Measurements from ENCODE around the gene MACC1. TPM values are rescaled to one million over a fixed set of nuclear protein-coding genes. Genes with fewer than 3 reads are reported as not detected.

The MACC1 gene
- polyA plus RNA-seq, 1 donor (not counting 4 experiments of a cell fraction or from before 2014, with no cell fraction given) = 16.4 TPM

DNA sequence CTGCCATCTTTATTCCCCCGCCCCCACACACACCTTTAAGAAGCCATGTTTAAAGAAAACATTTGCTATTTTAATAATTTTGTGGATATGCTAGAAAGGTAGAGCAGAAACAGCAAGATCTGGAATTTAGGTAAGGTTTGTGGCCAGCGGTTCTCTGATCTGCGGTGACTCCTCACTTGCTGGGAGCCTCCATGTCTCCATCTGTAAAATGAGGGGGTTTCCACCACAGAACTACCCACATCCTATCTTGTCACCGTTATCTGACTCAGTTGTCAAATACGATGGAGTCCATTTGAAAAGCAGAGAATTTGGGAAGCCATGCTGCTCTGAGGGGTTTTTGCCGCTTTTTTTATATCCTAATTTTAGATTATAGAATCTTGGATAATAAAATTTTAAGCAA, 23.3 kb downstream of the MACC1 start:
- no peak overlapping the region for H3K4me3 ChIP-seq (ENCODE audit: control insufficient read depth in 2 of 3, extremely low read depth in 1 of 3, insufficient read depth in 2 of 3, low read depth in 1 of 3, low read length in 3 of 3)
- H3K27me3 ChIP-seq (ENCODE audit: control insufficient read depth, extremely low read depth, insufficient read depth, low read length) = no peaks in the 10 kb centered on the region
- peaks cover 57% of the 10 kb centered on the region for H3K79me2 ChIP-seq (ENCODE audit: control insufficient read depth, insufficient read depth, low read length)
- dilution Hi-C loops (cut with MboI; ENCODE audit: extremely low pct_ligation_motif_present, low sequenced_read_pairs) = no loop called here
- peaks cover 7% of the 10 kb centered on the region for H3K9me3 ChIP-seq (ENCODE audit: control insufficient read depth, low read depth, low read length)
- H2AFZ ChIP-seq (ENCODE audit: control insufficient read depth, low read length) = no peak overlapping the region
- H3K9ac ChIP-seq (ENCODE audit: control insufficient read depth, extremely low read depth, insufficient read depth, low read length) = no peak overlapping the region
- no peak overlapping the region for H3K27ac ChIP-seq (ENCODE audit: control insufficient read depth, insufficient read depth, low read length)
- H3K4me2 ChIP-seq (ENCODE audit: control insufficient read depth, extremely low read depth, insufficient read depth, low read depth, low read length) = no peak overlapping the region
- TF ChIP-seq, protein P1, sequence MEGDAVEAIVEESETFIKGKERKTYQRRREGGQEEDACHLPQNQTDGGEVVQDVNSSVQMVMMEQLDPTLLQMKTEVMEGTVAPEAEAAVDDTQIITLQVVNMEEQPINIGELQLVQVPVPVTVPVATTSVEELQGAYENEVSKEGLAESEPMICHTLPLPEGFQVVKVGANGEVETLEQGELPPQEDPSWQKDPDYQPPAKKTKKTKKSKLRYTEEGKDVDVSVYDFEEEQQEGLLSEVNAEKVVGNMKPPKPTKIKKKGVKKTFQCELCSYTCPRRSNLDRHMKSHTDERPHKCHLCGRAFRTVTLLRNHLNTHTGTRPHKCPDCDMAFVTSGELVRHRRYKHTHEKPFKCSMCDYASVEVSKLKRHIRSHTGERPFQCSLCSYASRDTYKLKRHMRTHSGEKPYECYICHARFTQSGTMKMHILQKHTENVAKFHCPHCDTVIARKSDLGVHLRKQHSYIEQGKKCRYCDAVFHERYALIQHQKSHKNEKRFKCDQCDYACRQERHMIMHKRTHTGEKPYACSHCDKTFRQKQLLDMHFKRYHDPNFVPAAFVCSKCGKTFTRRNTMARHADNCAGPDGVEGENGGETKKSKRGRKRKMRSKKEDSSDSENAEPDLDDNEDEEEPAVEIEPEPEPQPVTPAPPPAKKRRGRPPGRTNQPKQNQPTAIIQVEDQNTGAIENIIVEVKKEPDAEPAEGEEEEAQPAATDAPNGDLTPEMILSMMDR (optimal IDR thresholded peaks at IDR 0.05 in 1 of 3, IDR thresholded peaks at IDR 0.05 in 1 of 3, conservative IDR thresholded peaks at IDR 0.05 in 1 of 3; ENCODE audit: extremely low read depth in 1 of 3, insufficient read depth in 2 of 3, low read length in 3 of 3) = no peak
- no peak for TF ChIP-seq EZH2 (IDR thresholded peaks at IDR 0.05; ENCODE audit: low read length)
- peaks cover 9% of the 10 kb centered on the region for H3K4me1 ChIP-seq (ENCODE audit: control insufficient read depth, extremely low read depth, insufficient read depth, low read length)
- DNase-seq (ENCODE audit: low read depth, low spot score) = no peak
- peaks cover 8% of the 10 kb centered on the region in 2 experiments for H3K36me3 ChIP-seq (ENCODE audit: control insufficient read depth in 2 of 2, extremely low read depth in 1 of 2, insufficient read depth in 2 of 2, low read length in 2 of 2)
- no peak for FAIRE-seq
- H3K9me1 ChIP-seq (ENCODE audit: control insufficient read depth, extremely low read depth, insufficient read depth, low read length) = no peaks in the 10 kb centered on the region
- no peaks in the 10 kb centered on the region for H4K20me1 ChIP-seq (ENCODE audit: control insufficient read depth, extremely low read depth, insufficient read depth, low read length)

- H3K9me1 ChIP-seq (ENCODE audit: control insufficient read depth, extremely low read depth, insufficient read depth, low read length) = no peaks in the 10 kb centered on the region
- no peak for DNase-seq (ENCODE audit: low read depth, low spot score)
- H3K4me1 ChIP-seq (ENCODE audit: control insufficient read depth, extremely low read depth, insufficient read depth, low read length) = peaks cover 5% of the 10 kb centered on the region
- H3K27ac ChIP-seq (ENCODE audit: control insufficient read depth, insufficient read depth, low read length) = no peak overlapping the region
- H4K20me1 ChIP-seq (ENCODE audit: control insufficient read depth, extremely low read depth, insufficient read depth, low read length) = no peaks in the 10 kb centered on the region
- peaks cover 61% of the 10 kb centered on the region for H3K79me2 ChIP-seq (ENCODE audit: control insufficient read depth, insufficient read depth, low read length)
- TF ChIP-seq, protein P1 (optimal IDR thresholded peaks at IDR 0.05 in 1 of 3, IDR thresholded peaks at IDR 0.05 in 1 of 3, conservative IDR thresholded peaks at IDR 0.05 in 1 of 3; ENCODE audit: extremely low read depth in 1 of 3, insufficient read depth in 2 of 3, low read length in 3 of 3) = no peak
- no peak for TF ChIP-seq EZH2 (IDR thresholded peaks at IDR 0.05; ENCODE audit: low read length)
- H3K4me2 ChIP-seq (ENCODE audit: control insufficient read depth, extremely low read depth, insufficient read depth, low read depth, low read length) = no peak overlapping the region
- peaks cover 8% of the 10 kb centered on the region in 2 experiments for H3K36me3 ChIP-seq (ENCODE audit: control insufficient read depth in 2 of 2, extremely low read depth in 1 of 2, insufficient read depth in 2 of 2, low read length in 2 of 2)
- H3K27me3 ChIP-seq (ENCODE audit: control insufficient read depth, extremely low read depth, insufficient read depth, low read length) = no peaks in the 10 kb centered on the region
- H3K4me3 ChIP-seq (ENCODE audit: control insufficient read depth in 2 of 3, extremely low read depth in 1 of 3, insufficient read depth in 2 of 3, low read depth in 1 of 3, low read length in 3 of 3) = no peak overlapping the region
- H2AFZ ChIP-seq (ENCODE audit: control insufficient read depth, low read length) = no peak overlapping the region
- no peak overlapping the region for H3K9ac ChIP-seq (ENCODE audit: control insufficient read depth, extremely low read depth, insufficient read depth, low read length)
- peaks cover 7% of the 10 kb centered on the region for H3K9me3 ChIP-seq (ENCODE audit: control insufficient read depth, low read depth, low read length)
- FAIRE-seq = no peak
- dilution Hi-C loops (cut with MboI; ENCODE audit: extremely low pct_ligation_motif_present, low sequenced_read_pairs) = no loop called here
These were observed 23.9 kb downstream of the MACC1 start for GRCh38 chr7:20193242-20193777.

All from keratinocyte (primary cell).